WTC11 (cell line): ENCODE data around the gene NOPCHAP1.

ENCODE experiments used
- CTCF ChIP-seq: fragments of 200-600 bp; IDR thresholded peaks from 2 replicates; pipeline ENCODE4 v1.8.0; 2022; ENCODE audit warnings: antibody characterized with exemption
- ESRRA ChIP-seq: sonication (generic); formaldehyde crosslinking; IDR thresholded peaks from 2 replicates; pipeline ENCODE4 v1.8.1; 2022; ENCODE audit warnings: mild to moderate bottlenecking, missing genetic modification reagents, borderline replicate concordance
- ETV6 ChIP-seq: sonication (generic); formaldehyde crosslinking; IDR thresholded peaks from 2 replicates; pipeline ENCODE4 v1.8.1; 2022; ENCODE audit warnings: mild to moderate bottlenecking, missing genetic modification reagents

DNA sequence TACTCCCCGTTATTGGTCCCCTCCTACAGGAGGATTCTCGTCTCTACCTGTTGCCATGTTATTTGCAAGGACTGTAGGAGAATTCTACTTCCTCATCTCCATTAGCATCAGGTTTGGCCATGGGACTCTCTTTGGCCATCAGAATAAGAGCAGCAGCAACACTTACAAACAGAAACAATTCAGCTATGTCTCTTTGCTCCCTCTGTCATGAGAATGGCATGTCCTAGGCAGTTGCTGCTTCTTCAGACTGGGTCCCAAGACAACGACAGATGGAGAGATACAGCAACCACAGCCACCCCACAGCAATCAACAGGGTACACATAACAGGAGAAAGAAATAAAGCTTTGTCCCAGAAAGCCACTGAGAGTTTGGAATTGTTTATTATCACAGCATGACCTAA, 47.7 kb upstream of the NOPCHAP1 start:
- no peak for TF ChIP-seq ETV6 (CRISPR knock-in tag)
- TF ChIP-seq CTCF = no peak
- TF ChIP-seq ESRRA = no peak
